T-cell (primary cell): ENCODE results near the gene RTF1. TPM values are rescaled to one million over a fixed set of nuclear protein-coding genes. Genes with fewer than 3 reads are reported as not detected.
"Not testable (repeated sequence)": the region's sequence is repeated elsewhere in the genome, so short reads cannot be mapped to it uniquely, and the experiment has no call there.

Source experiments
- ATAC-seq, 4 experiments: fragments of 200-7000 bp in 3 of 4; fragments of 150-1000 bp in 1 of 4; cut with Tn5 transposase; replicated peaks in 1 of 4; 1 replicate in 3 of 4; 2 replicates in 1 of 4; pipeline ENCODE4 v1.10.0; 2021; ENCODE audit warnings: moderate library complexity in 3 of 4, mild to moderate bottlenecking in 2 of 4, moderate number of reproducible peaks in 1 of 4
- CTCF ChIA-PET, 2 donors: fragments of 300-600 bp; sonication (Branson Sonifier 250); formaldehyde crosslinking; loops; one replicate each; lab custom pipeline; 2022; ENCODE audit warnings: antibody characterized with exemption in 2 of 2; lab: Charles Lee
- POLR2A ChIA-PET, 2 donors: fragments of 300-600 bp; sonication (Branson Sonifier 250); formaldehyde crosslinking; loops; one replicate each; lab custom pipeline; 2022; ENCODE audit warnings: antibody characterized with exemption in 2 of 2; lab: Charles Lee
- DNase-seq, 35 experiments: peaks; one replicate each; pipeline versions ENCODE4 v3.0.0 to v3.0.0-alpha.2; 2013 to 2023
- H3K27ac ChIP-seq: one replicate; pipeline ENCODE4 v1.5.1; 2013; ENCODE audit warnings: low read length
- H3K27me3 ChIP-seq, 2 experiments: replicated peaks in 1 of 2; 1 replicate in 1 of 2; 2 replicates in 1 of 2; pipeline versions ENCODE4 v1.6.1 to v1.7.0; 2013; ENCODE audit warnings: low read length in 1 of 2, mixed read lengths in 1 of 2; ENCODE audit not compliant: control insufficient read depth in 2 of 2, insufficient read depth in 2 of 2; ENCODE audit errors: extremely low read depth in 1 of 2
- H3K36me3 ChIP-seq, 2 donors: 1 replicate in 1 of 2; 2 replicates in 1 of 2; pipeline versions ENCODE4 v1.6.1 to v1.7.0; 2013; ENCODE audit warnings: low read length in 1 of 2; ENCODE audit not compliant: control insufficient read depth in 2 of 2, insufficient read depth in 1 of 2; ENCODE audit errors: extremely low read depth in 1 of 2
- H3K4me1 ChIP-seq, 2 experiments: 1 replicate in 1 of 2; 2 replicates in 1 of 2; pipeline versions ENCODE4 v1.6.1 to v1.7.0; 2013; ENCODE audit warnings: low read length in 2 of 2, mixed read lengths in 1 of 2; ENCODE audit not compliant: insufficient read depth in 2 of 2, control insufficient read depth in 1 of 2; ENCODE audit errors: extremely low read depth in 1 of 2
- H3K4me3 ChIP-seq, 2 donors: 1 replicate in 1 of 2; 2 replicates in 1 of 2; pipeline versions ENCODE4 v1.5.1 to v1.7.0; 2013; ENCODE audit warnings: mild to moderate bottlenecking in 2 of 2, low read length in 1 of 2, moderate library complexity in 1 of 2; ENCODE audit not compliant: control insufficient read depth in 1 of 2; ENCODE audit errors: extremely low read depth in 1 of 2
- H3K9me3 ChIP-seq: 2 replicates; pipeline ENCODE4 v1.7.0; 2013
- H3K27ac Mint-ChIP-seq, 2 donors: one replicate each; pipeline ENCODE4 v1.8.0; 2020 to 2021; ENCODE audit warnings: mild to moderate bottlenecking in 2 of 2, mixed read lengths in 2 of 2
- H3K27me3 Mint-ChIP-seq, 2 donors: one replicate each; pipeline ENCODE4 v1.8.0; 2021 to 2022; ENCODE audit warnings: mixed read lengths in 2 of 2
- H3K36me3 Mint-ChIP-seq: one replicate; pipeline ENCODE4 v1.8.0; 2021; ENCODE audit warnings: mixed read lengths
- H3K4me1 Mint-ChIP-seq, 3 donors: one replicate each; pipeline ENCODE4 v1.8.0; 2020 to 2022; ENCODE audit warnings: mixed read lengths in 3 of 3, mild to moderate bottlenecking in 1 of 3
- H3K4me3 Mint-ChIP-seq, 3 donors: one replicate each; pipeline ENCODE4 v1.8.0; 2020 to 2022; ENCODE audit warnings: mild to moderate bottlenecking in 3 of 3, mixed read lengths in 3 of 3, moderate library complexity in 3 of 3
- H3K9me3 Mint-ChIP-seq, 3 donors: one replicate each; pipeline ENCODE4 v1.8.0; 2020 to 2022; ENCODE audit warnings: mixed read lengths in 3 of 3
- WGBS: methylation state at CpG from one replicate; pipeline ENCODE4 v1.1.5; 2013; ENCODE audit warnings: missing lambda C conversion rate; ENCODE audit not compliant: insufficient coverage; 5-methylcytosine and 5-hydroxymethylcytosine counted together
- total RNA-seq, 35 experiments: library from RNA in 6 of 35; stranded (reverse) in 6 of 35; fragments of 120-200 nt in 1 of 35; gene quantifications; one replicate each; pipeline versions ENCODE4 v1.2.1 to v1.2.4 and lab custom pipeline; 2013 to 2026

RTF1 gene
- total RNA-seq, 5 donors from 2014 or later (not counting 1 experiment from before 2014, with no cell fraction given): 30.6 to 45.9 (median 37.5) TPM

- Histone ChIP-seq H3K4me3 (no peak overlapping the region), H3K27ac (no peak overlapping the region), H3K27me3 (no peaks in the 10 kb centered on the region), H3K4me1 (peaks cover 0 to 9% of the 10 kb centered on the region in 2 experiments), H3K36me3 (peaks cover 0 to 3% of the 10 kb centered on the region in 2 donors), H3K9me3 (no peaks in the 10 kb centered on the region)
- H3K27me3 Mint-ChIP-seq: no peaks in the 10 kb centered on the region
- no peak for ATAC-seq
- H3K9me3 Mint-ChIP-seq: no peaks in the 10 kb centered on the region
- ChIA-PET CTCF (no interaction called here), POLR2A (no interaction called here)
- peaks cover 5% of the 10 kb centered on the region for H3K36me3 Mint-ChIP-seq
- H3K27ac Mint-ChIP-seq: peak overlapping the region; percentile 61 to 76
- H3K4me1 Mint-ChIP-seq: peaks cover 22 to 27% (median 24%) of the 10 kb centered on the region in 3 donors
- 78% methylated on average over 8 of the region's 10 CpGs for WGBS
- peak overlapping the region; percentile 1 to 32 (median 29) for H3K4me3 Mint-ChIP-seq
- DNase-seq: no peak
Measured at GRCh38 chr15:41429003-41429890, 12.4 kb downstream of the RTF1 start.

GRCh38 chr15:41435037-41435786, 18.3 kb downstream of the RTF1 start:
- ChIA-PET CTCF (no interaction called here), POLR2A (no interaction called here)
- Mint-ChIP-seq H3K27me3 (no peaks in the 10 kb centered on the region), H3K4me3 (no peak overlapping the region), H3K36me3 (peaks cover 12% of the 10 kb centered on the region), H3K9me3 (no peaks in the 10 kb centered on the region), H3K4me1 (peaks cover 6 to 10% (median 9%) of the 10 kb centered on the region in 3 donors), H3K27ac (no peak overlapping the region)
- Histone ChIP-seq H3K4me1 (no peaks in the 10 kb centered on the region), H3K27me3 (no peaks in the 10 kb centered on the region), H3K9me3 (no peaks in the 10 kb centered on the region), H3K27ac (no peak overlapping the region), H3K4me3 (no peak overlapping the region), H3K36me3 (peaks cover 6 to 24% of the 10 kb centered on the region in 2 donors)
- ATAC-seq (no peak), DNase-seq (no peak)
- 100% methylated on average over 1 of the region's 4 CpGs for WGBS

GRCh38 chr15:41437448-41437847, 20.6 kb downstream of the RTF1 start:
- no peak for ATAC-seq
- no peaks in the 10 kb centered on the region for H3K9me3 Mint-ChIP-seq
- peaks cover 6 to 15% (median 11%) of the 10 kb centered on the region in 3 donors for H3K4me1 Mint-ChIP-seq
- H3K4me3 Mint-ChIP-seq: no peak overlapping the region
- H3K27ac Mint-ChIP-seq: no peak overlapping the region
- H3K4me3 ChIP-seq: no peak overlapping the region
- ChIA-PET CTCF (no interaction called here), POLR2A (no interaction called here)
- H3K4me1 ChIP-seq: no peaks in the 10 kb centered on the region
- no peak for DNase-seq
- no peaks in the 10 kb centered on the region for H3K27me3 Mint-ChIP-seq
- H3K27ac ChIP-seq: no peak overlapping the region
- H3K27me3 ChIP-seq: no peaks in the 10 kb centered on the region
- peaks cover 9 to 30% of the 10 kb centered on the region in 2 donors for H3K36me3 ChIP-seq
- H3K9me3 ChIP-seq: no peaks in the 10 kb centered on the region
- WGBS: 100% methylated on average over 2 of the region's 4 CpGs
- H3K36me3 Mint-ChIP-seq: peaks cover 19% of the 10 kb centered on the region

DNA sequence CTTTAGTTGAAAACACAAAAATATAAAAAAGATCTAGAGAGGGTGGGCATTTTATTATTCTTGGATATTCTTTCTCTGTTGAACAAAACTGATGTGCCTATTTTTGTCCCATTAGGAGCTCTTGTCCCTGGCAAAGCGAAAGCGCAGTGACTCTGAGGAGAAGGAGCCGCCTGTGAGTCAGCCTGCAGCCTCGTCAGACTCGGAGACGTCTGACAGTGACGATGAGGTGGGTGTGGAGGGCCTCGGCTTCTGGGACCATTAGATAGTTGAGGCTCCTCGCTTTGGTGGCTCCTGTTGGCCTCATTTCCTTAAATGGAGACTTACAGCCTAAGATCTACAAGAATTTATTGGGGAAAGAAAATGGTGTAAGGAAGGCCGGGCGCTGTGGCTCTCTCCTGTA, 21.3 kb downstream of the RTF1 start:
- H3K4me3 Mint-ChIP-seq: no peak overlapping the region
- peaks cover 20% of the 10 kb centered on the region for H3K36me3 Mint-ChIP-seq
- DNase-seq (no peak), ATAC-seq (no peak)
- Histone ChIP-seq H3K9me3 (no peaks in the 10 kb centered on the region), H3K27me3 (no peaks in the 10 kb centered on the region), H3K36me3 (peaks cover 9 to 30% of the 10 kb centered on the region in 2 donors), H3K4me3 (no peak overlapping the region), H3K27ac (no peak overlapping the region), H3K4me1 (peaks cover 0 to 3% of the 10 kb centered on the region in 2 experiments)
- H3K27ac Mint-ChIP-seq: peak overlapping the region in 1 of 2 donors; percentile 24
- ChIA-PET POLR2A (interaction anchor here in 1 of 2 donors (0.6 kb wide), 1 partner anchor 1528 kb away, joined by 3 read pairs; no protein-coding TSS in a partner anchor), CTCF (interaction anchor here (0.6 kb wide), 3 partner anchors 249 to 552 kb away, joined by 3 to 5 read pairs (median 3); no protein-coding TSS in a partner anchor)
- H3K27me3 Mint-ChIP-seq: no peaks in the 10 kb centered on the region
- H3K4me1 Mint-ChIP-seq: peaks cover 11 to 19% (median 15%) of the 10 kb centered on the region in 3 donors
- H3K9me3 Mint-ChIP-seq: no peaks in the 10 kb centered on the region
- 100% methylated on average over 5 of the region's 11 CpGs for WGBS

GRCh38 chr15:41438745-41439144, 21.9 kb downstream of the RTF1 start:
- not testable (repeated sequence) for H3K27me3 Mint-ChIP-seq, H3K27me3 ChIP-seq, H3K4me3 Mint-ChIP-seq, ATAC-seq, H3K27ac ChIP-seq, H3K9me3 ChIP-seq, H3K4me3 ChIP-seq, H3K27ac Mint-ChIP-seq, DNase-seq, H3K9me3 Mint-ChIP-seq, H3K4me1 ChIP-seq
- ChIA-PET CTCF (interaction anchor here (0.6 kb wide), 3 partner anchors 248 to 552 kb away, joined by 3 to 5 read pairs (median 3); no protein-coding TSS in a partner anchor), POLR2A (interaction anchor here in 1 of 2 donors (0.6 kb wide), 2 partner anchors 49 to 1529 kb away, joined by 3 to 6 read pairs; no protein-coding TSS in a partner anchor)
- Mint-ChIP-seq H3K36me3 (peaks cover 23% of the 10 kb centered on the region), H3K4me1 (peaks cover 15 to 22% (median 18%) of the 10 kb centered on the region in 3 donors)
- peaks cover 9 to 30% of the 10 kb centered on the region in 2 donors for H3K36me3 ChIP-seq
- 100% methylated on average over 2 of the region's 5 CpGs for WGBS

DNA sequence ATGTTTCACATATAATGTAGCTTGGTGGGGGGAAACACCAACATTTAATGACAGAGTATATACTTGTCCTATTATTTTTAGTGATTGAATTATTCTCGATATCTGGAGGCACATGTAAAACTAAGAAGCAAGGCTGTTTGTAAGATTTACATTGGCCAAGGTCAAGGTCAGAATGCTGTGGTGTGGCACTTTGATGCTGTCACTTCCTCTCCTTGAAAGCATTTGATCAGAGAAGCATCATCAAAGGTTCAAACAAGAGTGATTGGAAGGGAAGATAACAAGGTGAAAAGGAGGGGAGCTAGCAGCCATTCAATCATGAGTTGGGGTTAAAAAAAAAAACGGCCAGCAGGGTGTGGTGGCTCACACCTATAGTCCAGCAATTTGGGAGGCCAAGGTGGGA, 26.4 kb downstream of the RTF1 start:
- WGBS: no CpG with 5 or more reads among the region's 2 CpGs
- peaks cover 12 to 21% (median 18%) of the 10 kb centered on the region in 3 donors for H3K4me1 Mint-ChIP-seq
- H3K9me3 Mint-ChIP-seq: no peaks in the 10 kb centered on the region
- Histone ChIP-seq H3K36me3 (peaks cover 9 to 26% of the 10 kb centered on the region in 2 donors), H3K9me3 (no peaks in the 10 kb centered on the region), H3K27me3 (no peaks in the 10 kb centered on the region), H3K4me1 (peaks cover 0 to 5% of the 10 kb centered on the region in 2 experiments), H3K27ac (no peak overlapping the region), H3K4me3 (no peak overlapping the region)
- ATAC-seq (peak in 1 of 4 experiments; percentile 24), DNase-seq (no peak)
- no peaks in the 10 kb centered on the region for H3K27me3 Mint-ChIP-seq
- peak overlapping the region; percentile 29 to 31 for H3K27ac Mint-ChIP-seq
- ChIA-PET POLR2A (no interaction called here), CTCF (interaction anchor here in 1 of 2 donors (0.6 to 1.0 kb wide), 2 partner anchors 13 to 177 kb away, joined by 3 read pairs; no protein-coding TSS in a partner anchor)
- H3K36me3 Mint-ChIP-seq: peaks cover 27% of the 10 kb centered on the region
- peak overlapping the region in 1 of 3 donors; percentile 46 for H3K4me3 Mint-ChIP-seq
